Stimulated activated CD8-positive, alpha-beta memory T cell treated with anti-CD3 and anti-CD28 coated beads, Interleukin-15, amount 100 ng/mL, for 48 hours (primary cell): ENCODE measurements around the gene RPAP3.
A peak's percentile ranks its signal among the peaks of the same experiment; 100 is the strongest.

Experiments used
- DNase-seq, 2 donors: peaks; one replicate each; pipeline ENCODE4 v3.0.0-alpha.2; 2020; ENCODE audit warnings: low read depth in 2 of 2

Gene RPAP3

GRCh38 chr12:47722136-47722834 lies 16.5 kb upstream of the RPAP3 start:
- no peak for DNase-seq

- DNase-seq: no peak
These were observed 15.7 kb upstream of the RPAP3 start for GRCh38 chr12:47721431-47721973.

- DNase-seq: no peak
These were observed 12.7 kb upstream of the RPAP3 start for GRCh38 chr12:47718531-47718930.

GRCh38 chr12:47717443-47718193 lies 11.8 kb upstream of the RPAP3 start:
- DNase-seq: peak in 1 of 2 donors; percentile 25

- DNase-seq: no peak
These were observed 11.2 kb upstream of the RPAP3 start for GRCh38 chr12:47717046-47717442.

GRCh38 chr12:47715877-47716548 lies 10.2 kb upstream of the RPAP3 start:
- no peak for DNase-seq

- DNase-seq: peak; percentile 39 to 52
These were observed 9.6 kb upstream of the RPAP3 start for GRCh38 chr12:47715393-47715876.

- no peak for DNase-seq
These were observed 9.1 kb upstream of the RPAP3 start for GRCh38 chr12:47714826-47715386.

- no peak for DNase-seq
These were observed 6.3 kb upstream of the RPAP3 start for GRCh38 chr12:47712171-47712570.

GRCh38 chr12:47711448-47711847 lies 5.6 kb upstream of the RPAP3 start:
- DNase-seq: no peak

GRCh38 chr12:47710278-47710677 lies 4.4 kb upstream of the RPAP3 start:
- DNase-seq: no peak

GRCh38 chr12:47709671-47710070 lies 3.8 kb upstream of the RPAP3 start:
- no peak for DNase-seq

- DNase-seq: no peak
These were observed 3.4 kb upstream of the RPAP3 start for GRCh38 chr12:47709237-47709636.

GRCh38 chr12:47707905-47708543 lies 2.2 kb upstream of the RPAP3 start:
- DNase-seq: no peak

GRCh38 chr12:47707355-47707754 lies 1.5 kb upstream of the RPAP3 start:
- no peak for DNase-seq

GRCh38 chr12:47705229-47705565 lies 633 bp downstream of the RPAP3 start:
- no peak for DNase-seq

GRCh38 chr12:47704719-47705118 lies 1.1 kb downstream of the RPAP3 start:
- DNase-seq: no peak

- DNase-seq: no peak
These were observed 5.6 kb downstream of the RPAP3 start for GRCh38 chr12:47700263-47700662.

GRCh38 chr12:47698631-47699030 lies 7.2 kb downstream of the RPAP3 start:
- DNase-seq: no peak

GRCh38 chr12:47698055-47698454 lies 7.8 kb downstream of the RPAP3 start:
- no peak for DNase-seq

GRCh38 chr12:47689215-47689614 lies 16.6 kb downstream of the RPAP3 start:
- no peak for DNase-seq

- DNase-seq: no peak
These were observed 18.2 kb downstream of the RPAP3 start for GRCh38 chr12:47687636-47688035.
